A673 (cell line): ENCODE results near the gene CCDC141.

ENCODE experiments used
- CTCF ChIP-seq: fragments of 300-800, 200-600 bp; sonication (generic); conservative IDR thresholded peaks from 2 replicates; pipeline ENCODE4 v1.5.1; 2017; ENCODE audit warnings: low read depth, mild to moderate bottlenecking, antibody characterized with exemption, low read length, moderate library complexity, mixed read lengths
- EZH2 ChIP-seq: fragments of 200-600 bp; sonication (generic); IDR thresholded peaks from 2 replicates; pipeline ENCODE4 v1.6.1; 2017; ENCODE audit warnings: borderline replicate concordance, low read depth, mild to moderate bottlenecking, mixed read lengths, antibody characterized with exemption, low read length; ENCODE audit not compliant: poor library complexity, severe bottlenecking

- TF ChIP-seq CTCF (no peak), EZH2 (no peak)
These were observed 7.8 kb upstream of the CCDC141 start for GRCh38 chr2:179057737-179058136.
